Thymus (tissue), 11 donors: ENCODE results near the gene SLC16A5. TPM values are rescaled to one million over a fixed set of nuclear protein-coding genes. Genes with fewer than 3 reads are reported as not detected.

ENCODE experiments used
- DNase-seq, 9 donors: peaks; one replicate each; pipeline ENCODE4 v3.0.0-alpha.2; 2013; ENCODE audit warnings: low spot score in 9 of 9, low read depth in 6 of 9, missing footprints in 1 of 9
- H3K27ac ChIP-seq, 2 donors: one replicate each; pipeline ENCODE4 v1.5.1; 2013; ENCODE audit warnings: control low read depth in 1 of 2, low read depth in 1 of 2, low read length in 1 of 2, mild to moderate bottlenecking in 1 of 2, moderate library complexity in 1 of 2
- H3K27me3 ChIP-seq, 2 donors: one replicate each; pipeline ENCODE4 v1.5.1; 2013; ENCODE audit warnings: low read length in 1 of 2; ENCODE audit not compliant: control insufficient read depth in 2 of 2, insufficient read depth in 1 of 2
- H3K36me3 ChIP-seq, 2 donors: one replicate each; pipeline ENCODE4 v1.5.1; 2013; ENCODE audit warnings: low read length in 1 of 2, mild to moderate bottlenecking in 1 of 2, moderate library complexity in 1 of 2; ENCODE audit not compliant: control insufficient read depth in 2 of 2, insufficient read depth in 2 of 2
- H3K4me1 ChIP-seq, 2 donors: one replicate each; pipeline ENCODE4 v1.5.1; 2013; ENCODE audit warnings: low read length in 2 of 2; ENCODE audit not compliant: control insufficient read depth in 2 of 2, insufficient read depth in 2 of 2
- H3K4me3 ChIP-seq, 2 donors: one replicate each; pipeline ENCODE4 v1.5.1; 2013; ENCODE audit warnings: low read length in 2 of 2, control low read depth in 1 of 2, mild to moderate bottlenecking in 1 of 2
- H3K9me3 ChIP-seq, 2 donors: one replicate each; pipeline ENCODE4 v1.5.1; 2013; ENCODE audit warnings: low read length in 1 of 2, mild to moderate bottlenecking in 1 of 2; ENCODE audit not compliant: control insufficient read depth in 2 of 2, insufficient read depth in 1 of 2
- WGBS: extraction: QIAGEN DNeasy Blood & Tissue Kit; methylation state at CpG from one replicate; pipeline ENCODE4 v1.1.7; 2013; 5-methylcytosine and 5-hydroxymethylcytosine counted together
- polyA plus RNA-seq: library from polyadenylated mRNA; stranded (reverse); fragments of 200-250 nt; gene quantifications from one replicate; pipeline ENCODE4 v1.2.3, GENCODE V29; 2013
- total RNA-seq: library from RNA; stranded (reverse); fragments of 120-200 nt; gene quantifications from one replicate; pipeline ENCODE4 v1.2.4, GENCODE V29; 2013
- donor health status: healthy.

Gene SLC16A5
- total and polyA plus RNA-seq, 2 donors: 0.76 to 5.0 TPM

DNA sequence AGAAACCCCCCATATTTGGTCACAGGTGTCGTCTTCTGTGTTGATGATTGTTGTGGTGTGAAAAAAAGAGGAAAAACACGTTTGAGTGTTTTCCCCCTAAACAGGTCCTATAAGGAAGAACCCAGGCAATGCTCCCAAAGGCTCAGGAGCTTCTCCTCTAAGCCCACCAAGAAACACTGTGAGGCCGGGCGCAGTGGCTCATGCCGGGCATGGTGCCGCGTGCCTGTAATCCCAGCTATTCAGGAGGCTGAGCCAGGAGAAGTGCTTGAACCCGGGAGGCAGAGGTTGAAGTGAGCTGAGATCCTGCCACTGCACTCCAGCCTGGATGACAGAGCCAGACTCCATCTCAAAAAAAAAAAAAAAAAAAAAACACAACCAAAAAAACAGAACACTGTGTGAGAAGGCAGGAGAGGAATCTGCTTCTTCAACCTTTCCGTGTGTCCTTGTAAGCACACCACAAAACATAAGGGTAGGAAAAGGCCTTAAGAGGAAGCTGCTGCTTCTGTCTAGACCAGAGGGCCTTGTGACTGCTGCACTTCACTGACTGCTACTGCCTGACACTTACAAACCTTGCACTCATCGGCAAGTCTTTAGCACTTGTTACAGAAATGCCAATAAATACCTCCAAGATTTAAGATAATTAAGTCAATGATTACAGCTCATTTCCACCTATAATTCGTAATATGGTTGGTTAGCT is 57.2 kb downstream of the SLC16A5 start:
- H3K27ac ChIP-seq: no peak overlapping the region
- no peak for DNase-seq
- 95% methylated on average over 11 of the region's 11 CpGs for WGBS
- no peak overlapping the region for H3K4me3 ChIP-seq
- peaks cover 0 to 6% of the 10 kb centered on the region in 2 donors for H3K4me1 ChIP-seq
- H3K9me3 ChIP-seq: no peaks in the 10 kb centered on the region
- no peaks in the 10 kb centered on the region for H3K27me3 ChIP-seq
- H3K36me3 ChIP-seq: peaks cover 60 to 82% of the 10 kb centered on the region in 2 donors

DNA sequence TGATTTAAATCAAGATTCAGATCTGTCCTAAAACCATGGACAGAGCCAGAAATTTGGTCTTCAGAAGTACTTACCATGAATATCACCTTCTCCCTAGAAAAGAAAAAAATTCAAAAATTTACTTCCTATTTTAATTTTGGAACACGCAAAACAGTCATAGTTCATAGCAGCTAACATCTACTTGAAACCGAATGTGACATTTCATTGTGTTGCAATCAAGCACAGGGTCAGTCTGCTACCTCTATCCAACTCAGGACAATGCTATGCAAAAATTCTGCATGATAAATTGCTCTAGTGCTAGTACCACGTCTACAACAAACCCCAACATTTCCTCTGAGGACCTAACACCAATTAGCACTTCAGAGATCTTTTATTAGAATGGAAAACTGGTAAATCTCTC is 58.8 kb downstream of the SLC16A5 start:
- no peaks in the 10 kb centered on the region for H3K27me3 ChIP-seq
- H3K4me1 ChIP-seq: no peaks in the 10 kb centered on the region
- H3K36me3 ChIP-seq: peaks cover 52 to 67% of the 10 kb centered on the region in 2 donors
- DNase-seq: no peak
- H3K9me3 ChIP-seq: no peaks in the 10 kb centered on the region
- 98% methylated on average over 3 of the region's 3 CpGs for WGBS
- no peak overlapping the region for H3K27ac ChIP-seq
- no peak overlapping the region for H3K4me3 ChIP-seq

DNA sequence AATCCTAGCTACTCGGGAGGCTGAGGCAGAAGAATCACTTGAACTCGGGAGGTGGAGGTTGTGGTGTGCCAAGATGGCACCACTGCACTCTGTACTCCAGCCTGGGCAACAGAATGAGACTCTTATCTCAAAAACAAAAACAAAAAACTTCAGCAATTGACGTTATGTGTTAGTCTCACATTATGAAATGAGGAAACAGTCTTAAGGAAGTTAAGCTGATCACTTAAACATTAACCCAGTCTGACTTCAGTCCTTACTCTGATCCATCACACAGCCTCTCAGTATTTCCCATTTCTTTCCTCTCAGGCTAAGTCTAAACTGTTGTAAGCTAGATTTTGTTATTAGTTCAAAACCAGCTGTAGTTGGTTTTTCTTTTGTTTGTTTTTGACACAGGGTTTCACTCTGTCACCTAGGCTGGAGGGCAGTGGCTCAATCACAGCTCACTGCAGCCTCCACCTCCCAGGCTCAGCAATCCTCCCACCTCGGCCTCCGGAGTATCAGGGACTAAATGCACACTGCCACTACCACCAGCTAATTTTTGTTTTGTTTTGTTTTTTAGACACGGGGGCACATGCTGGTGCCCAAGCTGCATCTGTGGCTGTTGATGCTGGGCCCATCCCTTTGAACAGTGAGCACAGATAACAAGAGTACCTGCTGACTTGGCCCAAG is 60.3 kb downstream of the SLC16A5 start:
- peaks cover 5 to 6% of the 10 kb centered on the region in 2 donors for H3K4me1 ChIP-seq
- WGBS: 97% methylated on average over 6 of the region's 6 CpGs
- no peaks in the 10 kb centered on the region for H3K27me3 ChIP-seq
- no peak overlapping the region for H3K4me3 ChIP-seq
- no peak overlapping the region for H3K27ac ChIP-seq
- H3K36me3 ChIP-seq: peaks cover 45 to 56% of the 10 kb centered on the region in 2 donors
- DNase-seq: no peak
- H3K9me3 ChIP-seq: no peaks in the 10 kb centered on the region

DNA sequence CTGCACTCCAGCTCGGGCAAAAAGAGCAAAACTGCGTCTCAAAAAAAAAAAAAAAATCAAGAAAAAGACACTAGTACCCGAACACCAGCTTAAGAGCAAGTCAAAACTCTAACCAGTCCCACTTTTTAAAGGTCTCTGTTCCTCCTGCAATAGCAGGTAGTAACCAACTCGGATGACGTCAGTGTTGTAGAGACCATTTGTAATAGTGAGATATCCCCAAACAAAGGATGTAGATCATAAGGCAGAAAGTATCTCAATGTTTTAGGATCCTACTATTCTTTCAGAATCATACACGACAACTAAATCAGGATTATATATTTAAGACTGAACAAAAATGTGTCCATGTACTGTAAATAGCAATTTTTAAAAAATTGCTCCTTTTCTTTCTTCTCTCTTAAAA is 64.2 kb downstream of the SLC16A5 start:
- Histone ChIP-seq H3K4me3 (no peak overlapping the region), H3K4me1 (peaks cover 14 to 20% of the 10 kb centered on the region in 2 donors), H3K27me3 (no peaks in the 10 kb centered on the region), H3K27ac (no peak overlapping the region), H3K36me3 (peaks cover 15 to 19% of the 10 kb centered on the region in 2 donors), H3K9me3 (no peaks in the 10 kb centered on the region)
- 95% methylated on average over 6 of the region's 6 CpGs for WGBS
- DNase-seq: no peak

DNA sequence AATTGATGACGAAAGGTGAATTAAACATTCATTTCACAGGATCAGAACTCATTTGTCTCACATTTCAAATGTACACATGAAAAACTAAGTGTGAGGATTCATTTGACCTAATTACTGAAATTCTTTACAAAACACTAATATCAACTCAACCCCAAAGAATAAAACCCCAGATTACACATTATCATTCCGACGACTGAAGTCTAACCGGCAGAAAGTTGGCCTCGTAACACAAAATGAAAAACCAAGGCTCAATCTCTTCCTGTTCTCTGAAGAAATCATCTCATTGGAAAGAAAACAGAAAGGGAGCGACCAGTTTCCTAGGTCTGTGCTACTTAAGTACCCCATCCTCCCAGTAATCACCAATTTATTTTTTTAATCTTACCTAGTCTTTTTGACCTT is 64.8 kb downstream of the SLC16A5 start:
- Histone ChIP-seq H3K27me3 (no peaks in the 10 kb centered on the region), H3K4me1 (peaks cover 14 to 20% of the 10 kb centered on the region in 2 donors), H3K9me3 (no peaks in the 10 kb centered on the region), H3K4me3 (peak overlapping the region; percentile 96 to 98), H3K27ac (no peak overlapping the region), H3K36me3 (peaks cover 10 to 18% of the 10 kb centered on the region in 2 donors)
- no peak for DNase-seq
- 90% methylated on average over 6 of the region's 6 CpGs for WGBS

DNA sequence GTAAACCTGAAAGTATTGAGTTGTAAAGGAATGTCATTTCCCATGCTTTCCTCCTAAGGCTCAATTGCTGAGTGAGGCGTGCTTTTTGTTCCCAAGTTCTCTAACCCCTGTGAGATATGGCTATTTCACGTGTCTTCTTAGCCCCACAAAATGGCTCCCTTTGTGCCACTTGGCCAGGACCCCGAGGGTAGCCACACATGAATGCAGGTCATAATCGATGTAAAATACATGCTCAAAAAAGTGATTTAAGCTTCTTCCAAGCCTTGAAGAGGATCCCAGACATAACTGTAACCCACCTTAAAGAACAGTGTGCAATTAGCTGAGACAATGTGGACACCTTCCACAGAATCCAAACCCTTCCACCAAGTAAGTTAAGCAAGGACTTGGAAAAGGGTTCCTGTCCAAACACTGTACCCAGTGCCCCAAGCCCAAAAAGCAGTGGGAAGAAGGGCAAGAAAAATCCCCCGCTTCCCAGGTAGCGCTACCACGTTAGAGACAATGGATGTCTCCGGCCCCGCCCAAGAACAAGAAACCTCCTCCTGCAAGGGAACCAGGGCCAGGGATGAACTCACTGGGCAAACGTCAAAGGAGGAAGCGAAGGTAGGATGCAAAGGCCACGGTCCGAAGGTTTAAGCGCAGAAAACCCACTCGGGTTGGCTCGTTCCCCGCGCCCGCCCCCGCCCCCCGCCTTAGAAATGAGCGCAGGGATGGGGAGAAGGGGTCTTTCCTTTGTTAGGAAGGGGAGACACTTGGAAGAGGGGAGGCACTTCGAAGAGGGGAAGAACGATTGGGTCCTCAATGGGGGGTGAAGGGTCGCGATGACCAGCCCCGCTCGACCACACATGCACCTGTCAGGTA is 65.4 kb downstream of the SLC16A5 start:
- peaks cover 14 to 20% of the 10 kb centered on the region in 2 donors for H3K4me1 ChIP-seq
- WGBS: 10% methylated on average over 28 of the region's 28 CpGs
- H3K27ac ChIP-seq: peak overlapping the region in 1 of 2 donors; percentile 51
- H3K9me3 ChIP-seq: no peaks in the 10 kb centered on the region
- peaks cover 3 to 12% of the 10 kb centered on the region in 2 donors for H3K36me3 ChIP-seq
- no peaks in the 10 kb centered on the region for H3K27me3 ChIP-seq
- DNase-seq: peak in 3 of 9 donors; percentile 10 to 35 (median 14)
- peak overlapping the region; percentile 96 to 98 for H3K4me3 ChIP-seq

DNA sequence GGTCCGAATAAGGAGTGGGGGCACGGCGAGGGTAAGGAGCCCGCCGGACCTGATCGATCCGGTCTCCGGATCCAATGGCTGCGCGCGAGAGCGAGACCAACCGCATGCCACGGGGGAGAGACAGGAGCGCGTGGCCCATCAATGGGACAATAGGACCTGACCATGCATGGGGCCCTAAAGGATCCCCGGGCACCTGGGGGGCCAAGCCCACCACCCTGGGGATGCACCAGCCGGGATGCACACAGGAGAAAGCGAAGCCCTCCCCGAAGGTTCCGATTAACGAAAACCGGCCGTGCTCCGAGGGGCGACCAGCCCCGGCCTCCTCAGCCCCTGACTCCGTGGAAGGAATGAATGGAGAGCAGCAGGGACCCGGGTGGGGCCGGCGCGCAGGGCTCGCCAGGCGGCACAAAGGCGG is 66.0 kb downstream of the SLC16A5 start:
- DNase-seq: peak in 2 of 9 donors; percentile 6 to 36
- Histone ChIP-seq H3K27ac (peak overlapping the region; percentile 51 to 89), H3K27me3 (no peaks in the 10 kb centered on the region), H3K4me1 (peaks cover 14 to 20% of the 10 kb centered on the region in 2 donors), H3K4me3 (peak overlapping the region; percentile 96 to 98), H3K36me3 (peaks cover 0 to 11% of the 10 kb centered on the region in 2 donors), H3K9me3 (no peaks in the 10 kb centered on the region)
- under 1% methylated on average over 35 of the region's 35 CpGs for WGBS

DNA sequence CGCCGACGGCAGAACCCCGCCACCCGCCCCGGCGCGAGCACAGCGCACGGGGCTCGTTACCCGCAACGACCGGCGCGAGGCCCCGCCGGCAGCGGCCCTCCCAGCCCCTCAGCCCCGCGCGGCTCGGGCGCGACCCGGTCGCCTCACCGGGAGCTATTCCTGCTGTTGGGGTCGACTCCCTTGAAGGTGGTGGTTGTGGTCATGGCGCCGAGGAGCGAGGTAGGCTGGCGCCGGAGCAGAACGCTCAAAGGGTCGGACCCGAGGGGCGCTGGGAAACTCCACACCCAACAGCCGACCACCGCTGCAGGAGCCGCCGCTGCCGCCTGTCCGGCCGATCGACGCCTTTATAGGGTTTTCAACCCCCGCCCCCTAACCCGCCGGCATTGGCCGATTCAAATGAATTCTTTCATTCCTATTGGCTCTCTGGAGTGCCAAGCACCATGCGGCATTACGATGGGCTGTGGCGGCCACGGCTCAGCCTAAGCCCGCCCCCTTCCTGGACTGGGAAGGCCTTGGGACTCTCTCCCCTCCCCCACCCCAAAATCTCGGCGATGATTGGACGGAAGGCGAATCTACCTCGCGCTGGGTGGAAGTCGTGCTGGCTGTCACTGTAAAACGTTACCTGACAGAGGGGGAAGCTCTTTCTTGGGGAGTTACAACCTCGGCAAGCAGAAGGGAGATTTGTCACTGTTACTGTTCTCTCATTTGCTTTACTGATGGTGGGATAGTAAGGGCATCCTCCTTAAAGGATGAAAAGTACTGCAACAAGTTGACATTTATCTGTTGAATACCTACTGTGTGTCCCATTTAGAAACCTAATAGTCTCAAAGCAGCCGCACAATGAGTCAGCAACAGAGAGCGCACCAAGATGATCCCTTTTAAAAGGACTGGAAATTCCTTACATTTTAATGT is 66.7 kb downstream of the SLC16A5 start, which contains the start of gene JPT1:
TSS of gene JPT1 (minus strand) at position 318 of the 912 bp plus-strand sequence. CDS start at position 203, 115 bp downstream.
- Histone ChIP-seq H3K4me3 (peak within 1 kb of the TSS; percentile 96 to 98), H3K36me3 (peaks cover 0 to 12% of the 10 kb centered on the region in 2 donors), H3K9me3 (no peaks in the 10 kb centered on the region), H3K27me3 (no peaks in the 10 kb centered on the region), H3K4me1 (peaks cover 14 to 20% of the 10 kb centered on the region in 2 donors), H3K27ac (peak within 1 kb of the TSS; percentile 86 to 89)
- DNase-seq: peak; percentile 96 to 100 (median 99)
- WGBS: 3% methylated on average over 67 of the region's 67 CpGs
